Stimulated activated CD4-positive, alpha-beta T cell treated with anti-CD3 and anti-CD28 coated beads, Interleukin-1b, Interleukin-23, amount 100 ng/mL, for 4 hours (primary cell): ENCODE data around the gene MYO15A.

Experiments used
- DNase-seq, 2 donors: peaks; one replicate each; pipeline ENCODE4 v3.0.0-alpha.2; 2020; ENCODE audit warnings: low read depth in 2 of 2

MYO15A gene

GRCh38 chr17:18124345-18125126 is 16.0 kb downstream of the MYO15A start:
- no peak for DNase-seq

GRCh38 chr17:18129041-18129502 is 20.5 kb downstream of the MYO15A start:
- no peak for DNase-seq

GRCh38 chr17:18132711-18133110 is 24.2 kb downstream of the MYO15A start:
- no peak for DNase-seq

- no peak for DNase-seq
Measured at GRCh38 chr17:18136357-18136756, 27.8 kb downstream of the MYO15A start.

- no peak for DNase-seq
Measured at GRCh38 chr17:18138065-18138749, 29.7 kb downstream of the MYO15A start.

GRCh38 chr17:18139092-18139491 is 30.5 kb downstream of the MYO15A start:
- DNase-seq: no peak

GRCh38 chr17:18139498-18139897 is 30.9 kb downstream of the MYO15A start:
- DNase-seq: no peak

- DNase-seq: no peak
Measured at GRCh38 chr17:18139949-18140348, 31.4 kb downstream of the MYO15A start.

- no peak for DNase-seq
Measured at GRCh38 chr17:18140648-18141047, 32.1 kb downstream of the MYO15A start.

- peak in 1 of 2 donors; percentile 39 for DNase-seq
Measured at GRCh38 chr17:18141210-18141803, 32.8 kb downstream of the MYO15A start.

- DNase-seq: no peak
Measured at GRCh38 chr17:18142417-18142816, 33.9 kb downstream of the MYO15A start.

- DNase-seq: no peak
Measured at GRCh38 chr17:18143044-18143936, 34.7 kb downstream of the MYO15A start.

- DNase-seq: no peak
Measured at GRCh38 chr17:18144261-18144660, 35.7 kb downstream of the MYO15A start.

- no peak for DNase-seq
Measured at GRCh38 chr17:18144855-18145254, 36.3 kb downstream of the MYO15A start.

- no peak for DNase-seq
Measured at GRCh38 chr17:18145811-18146210, 37.3 kb downstream of the MYO15A start.

- no peak for DNase-seq
Measured at GRCh38 chr17:18146259-18146658, 37.7 kb downstream of the MYO15A start.

- DNase-seq: no peak
Measured at GRCh38 chr17:18146980-18147379, 38.4 kb downstream of the MYO15A start.

- DNase-seq: no peak
Measured at GRCh38 chr17:18148586-18148985, 40.0 kb downstream of the MYO15A start.

- no peak for DNase-seq
Measured at GRCh38 chr17:18151290-18151689, 42.7 kb downstream of the MYO15A start.

GRCh38 chr17:18155179-18155578 is 46.6 kb downstream of the MYO15A start:
- DNase-seq: no peak

- DNase-seq: no peak
Measured at GRCh38 chr17:18156171-18156975, 47.8 kb downstream of the MYO15A start.
